Body of pancreas (tissue), 4 donors: ENCODE measurements around the gene GNRHR.

Source experiments
- CTCF ChIP-seq, 7 experiments: fragments of 450-650 bp in 4 of 7; fragments of 200-600 bp in 3 of 7; sonication (generic) in 3 of 7; IDR thresholded peaks; one replicate each; pipeline ENCODE4 v1.5.1; 2016 to 2019; ENCODE audit warnings: antibody characterized with exemption in 7 of 7
- POLR2A ChIP-seq, 3 donors: fragments of 450-650 bp; IDR thresholded peaks; one replicate each; pipeline ENCODE4 v1.6.1; 2016; ENCODE audit warnings: antibody characterized with exemption in 3 of 3, mild to moderate bottlenecking in 2 of 3

GRCh38 chr4:67714248-67714583, 40.0 kb downstream of the GNRHR start:
- no peak for TF ChIP-seq CTCF (IDR thresholded peaks at IDR 0.05)
- TF ChIP-seq POLR2A (IDR thresholded peaks at IDR 0.05): no peak
